GM19468 (cell line): ENCODE measurements around the gene TAS1R1.
"Not testable (repeated sequence)": the region's sequence is repeated elsewhere in the genome, so short reads cannot be mapped to it uniquely, and the experiment has no call there.

Source experiments
- ATAC-seq: cut with Tn5 transposase; IDR thresholded peaks from one replicate; pipeline ENCODE4 v1.9.1; 2021; ENCODE audit warnings: mild to moderate bottlenecking, moderate library complexity, moderate number of reproducible peaks; ENCODE audit not compliant: unreplicated experiment; ENCODE audit errors: extremely low read depth

The TAS1R1 gene

GRCh38 chr1:6519935-6520671 lies 35.0 kb upstream of the TAS1R1 start:
- ATAC-seq = no peak

- ATAC-seq = no peak
Observed at GRCh38 chr1:6521536-6521935, 33.6 kb upstream of the TAS1R1 start.

GRCh38 chr1:6523566-6523965 lies 31.5 kb upstream of the TAS1R1 start:
- no peak for ATAC-seq

- ATAC-seq = no peak
Observed at GRCh38 chr1:6526316-6526715, 28.8 kb upstream of the TAS1R1 start.

- no peak for ATAC-seq
Observed at GRCh38 chr1:6528492-6528891, 26.6 kb upstream of the TAS1R1 start.

- no peak for ATAC-seq
Observed at GRCh38 chr1:6530504-6531160, 24.5 kb upstream of the TAS1R1 start.

GRCh38 chr1:6531996-6532395 lies 23.1 kb upstream of the TAS1R1 start:
- ATAC-seq = no peak

GRCh38 chr1:6534248-6534822 lies 20.8 kb upstream of the TAS1R1 start:
- no peak for ATAC-seq

- ATAC-seq = no peak
Observed at GRCh38 chr1:6535214-6535613, 19.9 kb upstream of the TAS1R1 start.

GRCh38 chr1:6536291-6536690 lies 18.8 kb upstream of the TAS1R1 start:
- ATAC-seq = no peak

- no peak for ATAC-seq
Observed at GRCh38 chr1:6538956-6539355, 16.2 kb upstream of the TAS1R1 start.

GRCh38 chr1:6544831-6545230 lies 10.3 kb upstream of the TAS1R1 start:
- ATAC-seq = no peak

GRCh38 chr1:6545276-6546112 lies 9.6 kb upstream of the TAS1R1 start:
- ATAC-seq = no peak

GRCh38 chr1:6546326-6546725 lies 8.8 kb upstream of the TAS1R1 start:
- no peak for ATAC-seq

GRCh38 chr1:6547301-6547700 lies 7.8 kb upstream of the TAS1R1 start:
- no peak for ATAC-seq

GRCh38 chr1:6554031-6554906 lies 838 bp upstream of the TAS1R1 start, which contains the start of gene NOL9:
NOL9 (minus strand) TSS chr1:6554513; CDS start chr1:6554502, 11 bp downstream.
- peak; percentile 92 for ATAC-seq

- no peak for ATAC-seq
Observed at GRCh38 chr1:6557597-6557996, 2.5 kb downstream of the TAS1R1 start.

- ATAC-seq = not testable (repeated sequence)
Observed at GRCh38 chr1:6559161-6559560, 4.1 kb downstream of the TAS1R1 start.

- ATAC-seq = no peak
Observed at GRCh38 chr1:6560267-6560666, 5.2 kb downstream of the TAS1R1 start.

- no peak for ATAC-seq
Observed at GRCh38 chr1:6569033-6569432, 13.9 kb downstream of the TAS1R1 start.
